Type B pancreatic cell (in vitro differentiated cells): Measurements from ENCODE around the gene PODXL2. TPM values are rescaled to one million over a fixed set of nuclear protein-coding genes. Genes with fewer than 3 reads are reported as not detected.

Experiments used
- DNase-seq: peaks from one replicate; pipeline ENCODE4 v3.0.0; 2021; ENCODE audit warnings: mixed read lengths; ENCODE audit not compliant: unreplicated experiment; ENCODE audit errors: extremely low spot score
- H3K27ac Mint-ChIP-seq: 2 replicates; pipeline ENCODE4 v1.8.0; 2021; ENCODE audit warnings: mild to moderate bottlenecking, mixed read lengths
- H3K27me3 Mint-ChIP-seq: 2 replicates; pipeline ENCODE4 v1.8.0; 2021; ENCODE audit warnings: mixed read lengths
- H3K36me3 Mint-ChIP-seq: 2 replicates; pipeline ENCODE4 v1.8.0; 2021; ENCODE audit warnings: mixed read lengths
- H3K4me1 Mint-ChIP-seq: one replicate; pipeline ENCODE4 v1.8.0; 2021; ENCODE audit warnings: mixed read lengths; ENCODE audit not compliant: unreplicated experiment
- H3K4me3 Mint-ChIP-seq: 2 replicates; pipeline ENCODE4 v1.8.0; 2021; ENCODE audit warnings: mild to moderate bottlenecking, mixed read lengths
- H3K9me3 Mint-ChIP-seq: 2 replicates; pipeline ENCODE4 v1.8.0; 2021; ENCODE audit warnings: mixed read lengths
- CTCF ChIP-seq: fragments of 200-600 bp; sonication (generic); conservative IDR thresholded peaks from 2 replicates; pipeline ENCODE4 v1.5.0; 2021; ENCODE audit warnings: antibody characterized with exemption, mild to moderate bottlenecking
- microRNA-seq: library from miRNA; unstranded; fragments of <30 nt; microRNA quantifications from one replicate; pipeline ENCODE4, GENCODE V29; 2020
- total RNA-seq: library from RNA; stranded (reverse); gene quantifications from 2 replicates; pipeline ENCODE4 v1.2.1, GENCODE V29; 2021; ENCODE audit warnings: low replicate concordance

Gene PODXL2
- total RNA-seq, 1 donor from 2014 or later, result 48.9 TPM

GRCh38 chr3:127719369-127719768 lies 90.4 kb downstream of the PODXL2 start:
- Mint-ChIP-seq H3K27ac (no peak overlapping the region), H3K4me1 (peaks cover 34% of the 10 kb centered on the region)

GRCh38 chr3:127720161-127720823 lies 91.3 kb downstream of the PODXL2 start:
- Mint-ChIP-seq H3K36me3 (no peaks in the 10 kb centered on the region), H3K9me3 (peaks cover 2% of the 10 kb centered on the region), H3K27me3 (peaks cover 16% of the 10 kb centered on the region), H3K4me3 (no peak overlapping the region), H3K27ac (no peak overlapping the region), H3K4me1 (peaks cover 30% of the 10 kb centered on the region)
- no peak for DNase-seq
- TF ChIP-seq CTCF, result no peak

More at GRCh38 chr3:127719369-127719768, 90.4 kb downstream of the PODXL2 start:
- H3K27me3 Mint-ChIP-seq, result peaks cover 18% of the 10 kb centered on the region
- DNase-seq, result no peak
- H3K4me3 Mint-ChIP-seq, result no peak overlapping the region
- no peaks in the 10 kb centered on the region for H3K36me3 Mint-ChIP-seq
- no peak for TF ChIP-seq CTCF
- H3K9me3 Mint-ChIP-seq, result no peaks in the 10 kb centered on the region

- Mint-ChIP-seq H3K4me3 (no peak overlapping the region), H3K9me3 (peaks cover 6% of the 10 kb centered on the region), H3K4me1 (peaks cover 28% of the 10 kb centered on the region), H3K36me3 (no peaks in the 10 kb centered on the region), H3K27me3 (peaks cover 16% of the 10 kb centered on the region), H3K27ac (no peak overlapping the region)
- no peak for DNase-seq
- no peak for TF ChIP-seq CTCF
Measured at GRCh38 chr3:127720985-127721935, 92.3 kb downstream of the PODXL2 start.

GRCh38 chr3:127722091-127722784 lies 93.3 kb downstream of the PODXL2 start:
- Mint-ChIP-seq H3K36me3 (no peaks in the 10 kb centered on the region), H3K27ac (no peak overlapping the region)
- no peak for DNase-seq

More at GRCh38 chr3:127722091-127722784, 93.3 kb downstream of the PODXL2 start:
- no peak for TF ChIP-seq CTCF
- H3K27me3 Mint-ChIP-seq, result peaks cover 12% of the 10 kb centered on the region
- no peak overlapping the region for H3K4me3 Mint-ChIP-seq
- peaks cover 28% of the 10 kb centered on the region for H3K4me1 Mint-ChIP-seq
- H3K9me3 Mint-ChIP-seq, result peaks cover 6% of the 10 kb centered on the region

Small RNA genes within 50 kb of the gene (microRNA-seq; reads per million reads assigned to microRNA genes)
- 3.6 reads per million, percentile 9 among the genes with 10 or more reads in this experiment for gene MIR7976

Other genes starting within 250 kb of the PODXL2 start
- gene TPRA1, start 38.5 kb upstream of the PODXL2 start, total RNA-seq, result 35.2 and 42.3 TPM in 2 replicates
- 51.9 and 118 TPM in 2 replicates for gene MCM2, start 30.8 kb upstream of the PODXL2 start, total RNA-seq
- gene ABTB1, start 43.8 kb downstream of the PODXL2 start, total RNA-seq, result 11.6 and 17.8 TPM in 2 replicates
- gene MGLL, start 193.3 kb downstream of the PODXL2 start, total RNA-seq, result 9.4 and 28.8 TPM in 2 replicates